ENCODE measurements around the gene BCAT1. TPM values are rescaled to one million over a fixed set of nuclear protein-coding genes. Genes with fewer than 3 reads are reported as not detected.

BCAT1 gene
- total RNA-seq, 6 experiments from 2014 or later, result 0.86 to 6.0 (median 2.7) TPM

DNA sequence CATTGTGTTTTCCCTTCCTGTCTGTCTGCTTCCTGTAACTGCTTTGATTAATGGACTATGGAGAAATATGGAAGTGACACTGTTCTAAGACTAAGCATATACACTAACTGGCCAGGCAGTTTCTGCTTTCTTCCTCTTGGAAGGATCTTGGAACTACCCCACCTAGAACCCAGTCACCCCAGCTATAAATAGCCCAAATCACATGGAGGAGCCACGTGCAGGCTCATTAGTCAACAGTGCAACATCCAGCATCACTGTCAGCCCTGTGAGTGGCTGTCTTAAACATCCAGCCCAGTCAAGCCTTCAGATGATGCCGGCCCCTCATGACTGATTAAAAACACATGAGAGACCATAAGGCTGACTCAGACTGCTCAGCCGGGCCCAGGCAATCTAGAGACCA is 39.2 kb downstream of the BCAT1 start:
- Histone ChIP-seq H3K4me1 (no peaks in the 10 kb centered on the region), H3K4me3 (no peak overlapping the region), H3K27me3 (no peaks in the 10 kb centered on the region), H3K9me3 (no peaks in the 10 kb centered on the region), H3K36me3 (no peaks in the 10 kb centered on the region), H3K27ac (no peak overlapping the region)
- 63% methylated on average over 1 of the region's 3 CpGs for WGBS (ENCODE audit: insufficient coverage, low coverage, low lambda C conversion rate, missing lambda C conversion rate)
- peak in 1 of 3 donors; percentile 28 for DNase-seq
- peak; percentile 36 to 75 (median 67) for ATAC-seq
- intact Hi-C loops (cut with DNase I), result no loop called here
- no peak for TF ChIP-seq POLR2A (IDR thresholded peaks at IDR 0.05)
- TF ChIP-seq, protein P1, sequence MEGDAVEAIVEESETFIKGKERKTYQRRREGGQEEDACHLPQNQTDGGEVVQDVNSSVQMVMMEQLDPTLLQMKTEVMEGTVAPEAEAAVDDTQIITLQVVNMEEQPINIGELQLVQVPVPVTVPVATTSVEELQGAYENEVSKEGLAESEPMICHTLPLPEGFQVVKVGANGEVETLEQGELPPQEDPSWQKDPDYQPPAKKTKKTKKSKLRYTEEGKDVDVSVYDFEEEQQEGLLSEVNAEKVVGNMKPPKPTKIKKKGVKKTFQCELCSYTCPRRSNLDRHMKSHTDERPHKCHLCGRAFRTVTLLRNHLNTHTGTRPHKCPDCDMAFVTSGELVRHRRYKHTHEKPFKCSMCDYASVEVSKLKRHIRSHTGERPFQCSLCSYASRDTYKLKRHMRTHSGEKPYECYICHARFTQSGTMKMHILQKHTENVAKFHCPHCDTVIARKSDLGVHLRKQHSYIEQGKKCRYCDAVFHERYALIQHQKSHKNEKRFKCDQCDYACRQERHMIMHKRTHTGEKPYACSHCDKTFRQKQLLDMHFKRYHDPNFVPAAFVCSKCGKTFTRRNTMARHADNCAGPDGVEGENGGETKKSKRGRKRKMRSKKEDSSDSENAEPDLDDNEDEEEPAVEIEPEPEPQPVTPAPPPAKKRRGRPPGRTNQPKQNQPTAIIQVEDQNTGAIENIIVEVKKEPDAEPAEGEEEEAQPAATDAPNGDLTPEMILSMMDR (IDR thresholded peaks at IDR 0.05), result no peak

GRCh38 chr12:24907464-24907863 is 41.4 kb downstream of the BCAT1 start:
- Histone ChIP-seq H3K27ac (no peak overlapping the region), H3K36me3 (no peaks in the 10 kb centered on the region), H3K4me1 (no peaks in the 10 kb centered on the region), H3K4me3 (no peak overlapping the region), H3K27me3 (no peaks in the 10 kb centered on the region), H3K9me3 (no peaks in the 10 kb centered on the region)
- DNase-seq, result no peak
- WGBS (ENCODE audit: insufficient coverage, low coverage, low lambda C conversion rate, missing lambda C conversion rate), result 81% methylated on average over 5 of the region's 5 CpGs
- intact Hi-C loops (cut with DNase I), result no loop called here
- TF ChIP-seq, protein P1 (IDR thresholded peaks at IDR 0.05), result no peak
- TF ChIP-seq POLR2A (IDR thresholded peaks at IDR 0.05), result no peak
- no peak for ATAC-seq

- TF ChIP-seq, protein P1 (IDR thresholded peaks at IDR 0.05), result no peak
- TF ChIP-seq POLR2A (IDR thresholded peaks at IDR 0.05), result no peak
- no peak overlapping the region for H3K27ac ChIP-seq
- H3K9me3 ChIP-seq, result no peaks in the 10 kb centered on the region
- no peaks in the 10 kb centered on the region for H3K27me3 ChIP-seq
- intact Hi-C loops (cut with DNase I), result no loop called here
- H3K4me1 ChIP-seq, result no peaks in the 10 kb centered on the region
- 84% methylated on average over 2 of the region's 2 CpGs for WGBS (ENCODE audit: insufficient coverage, low coverage, low lambda C conversion rate, missing lambda C conversion rate)
- no peaks in the 10 kb centered on the region for H3K36me3 ChIP-seq
- H3K4me3 ChIP-seq, result no peak overlapping the region
- no peak for ATAC-seq
- DNase-seq, result no peak
Observed at GRCh38 chr12:24906141-24906540, 42.8 kb downstream of the BCAT1 start.

- ATAC-seq, result no peak
- Histone ChIP-seq H3K4me1 (no peaks in the 10 kb centered on the region), H3K27ac (no peak overlapping the region), H3K27me3 (no peaks in the 10 kb centered on the region), H3K36me3 (no peaks in the 10 kb centered on the region), H3K4me3 (no peak overlapping the region), H3K9me3 (no peaks in the 10 kb centered on the region)
- DNase-seq, result no peak
- no peak for TF ChIP-seq POLR2A (IDR thresholded peaks at IDR 0.05)
- TF ChIP-seq, protein P1 (IDR thresholded peaks at IDR 0.05), result no peak
- intact Hi-C loops (cut with DNase I), result no loop called here
- 50% methylated on average over 2 of the region's 2 CpGs for WGBS (ENCODE audit: insufficient coverage, low coverage, low lambda C conversion rate, missing lambda C conversion rate)
Observed at GRCh38 chr12:24905431-24905830, 43.5 kb downstream of the BCAT1 start.

DNA sequence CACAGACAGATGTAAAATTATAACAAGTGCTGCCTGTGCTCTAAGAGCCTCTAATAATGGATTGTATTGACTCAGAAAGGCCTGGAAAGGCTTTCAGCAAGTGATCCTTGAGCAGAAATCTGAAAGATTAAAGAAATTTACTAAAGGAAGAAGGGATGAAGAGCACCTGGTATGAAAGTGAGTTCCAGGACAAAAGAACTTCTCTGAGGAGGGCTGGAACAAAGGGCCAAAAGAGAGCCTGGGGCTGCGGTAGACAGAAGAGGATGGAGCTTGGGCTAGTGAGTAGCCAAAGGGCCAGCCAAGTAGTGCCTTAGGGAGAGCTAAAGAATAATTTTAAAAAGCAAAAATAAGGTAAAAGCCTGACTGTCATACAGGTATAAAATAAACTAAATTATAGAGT is 44.0 kb downstream of the BCAT1 start:
- no peak for TF ChIP-seq POLR2A (IDR thresholded peaks at IDR 0.05)
- TF ChIP-seq, protein P1 (IDR thresholded peaks at IDR 0.05), result no peak
- H3K9me3 ChIP-seq, result no peaks in the 10 kb centered on the region
- ATAC-seq (no peak), DNase-seq (no peak)
- no peaks in the 10 kb centered on the region for H3K36me3 ChIP-seq
- no peak overlapping the region for H3K27ac ChIP-seq
- 100% methylated on average over 1 of the region's 1 CpG for WGBS (ENCODE audit: insufficient coverage, low coverage, low lambda C conversion rate, missing lambda C conversion rate)
- intact Hi-C loops (cut with DNase I), result no loop called here
- no peaks in the 10 kb centered on the region for H3K4me1 ChIP-seq
- H3K4me3 ChIP-seq, result no peak overlapping the region
- no peaks in the 10 kb centered on the region for H3K27me3 ChIP-seq
